Stimulated activated CD8-positive, alpha-beta memory T cell treated with anti-CD3 and anti-CD28 coated beads, Interleukin-4, amount 100 ng/mL, for 4 hours (primary cell): ENCODE data around the gene TAGLN.

ENCODE experiments used
- DNase-seq, 2 donors: peaks; one replicate each; pipeline ENCODE4 v3.0.0-alpha.2; 2020; ENCODE audit warnings: low read depth in 2 of 2, low spot score in 1 of 2

TAGLN gene

DNA sequence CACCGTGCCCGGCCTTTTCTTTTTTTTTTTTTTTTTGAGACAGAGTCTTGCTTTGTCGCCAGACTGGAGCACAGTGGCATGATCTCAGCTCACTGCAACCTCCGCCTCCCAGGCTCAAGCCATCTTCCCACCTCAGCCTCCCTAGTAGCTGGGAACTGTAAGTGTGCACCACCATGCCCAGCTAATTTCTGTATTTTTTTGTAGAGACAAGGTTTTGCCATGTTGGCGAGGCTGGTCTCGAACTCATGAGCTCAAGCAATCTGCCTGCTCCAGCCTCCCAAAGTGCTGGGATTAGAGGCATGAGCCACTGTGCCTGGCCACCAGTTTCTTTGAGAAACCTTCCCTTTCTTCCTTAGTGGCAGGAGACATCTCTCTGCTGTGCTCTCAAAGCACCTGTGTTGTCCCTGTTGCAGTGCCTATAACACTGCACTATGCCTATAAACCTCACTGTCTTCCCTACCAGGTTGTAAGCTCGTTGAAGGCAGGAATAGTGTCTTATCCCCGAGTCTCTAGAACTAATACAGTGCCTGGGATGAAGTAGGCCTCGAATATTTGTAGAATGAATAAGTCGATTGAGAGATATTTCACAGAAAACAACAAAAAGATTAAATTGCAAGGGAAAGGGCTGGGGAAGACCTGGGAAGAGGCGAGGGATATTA is 13.7 kb downstream of the TAGLN start:
- no peak for DNase-seq

DNA sequence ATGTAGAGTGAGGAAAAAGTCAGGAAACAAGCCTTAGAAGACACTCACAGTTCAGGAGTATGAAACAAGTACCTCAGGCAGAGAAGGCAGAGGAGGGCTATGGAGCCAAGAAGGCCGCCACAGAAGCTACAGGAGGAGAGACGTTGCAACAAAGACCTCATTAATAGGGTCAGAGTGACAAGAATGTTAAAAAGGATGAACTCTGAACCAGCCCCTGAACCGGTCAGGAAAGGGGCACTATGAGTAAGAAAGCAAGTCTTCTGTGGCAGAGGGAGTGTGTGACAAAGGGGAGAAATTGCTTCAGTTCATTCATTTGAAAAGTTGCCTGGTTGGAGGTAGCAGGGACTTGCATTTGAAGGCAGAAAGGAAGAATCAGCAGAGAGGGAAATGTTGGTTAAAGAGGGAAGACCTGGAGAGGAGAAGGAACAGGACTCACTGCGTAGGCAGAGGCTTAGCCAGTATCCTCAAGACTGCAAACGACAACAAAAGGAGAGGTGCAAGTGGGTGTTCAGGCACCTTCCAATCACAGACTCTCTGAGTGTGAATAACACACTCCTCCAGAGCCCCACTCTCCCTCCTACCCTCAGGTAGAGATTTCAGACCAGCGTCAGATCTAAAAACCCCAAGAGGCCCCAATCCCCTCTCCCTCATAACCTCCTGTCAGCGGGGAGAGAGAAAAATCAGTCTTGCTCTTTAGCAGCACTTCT is 15.4 kb downstream of the TAGLN start:
- no peak for DNase-seq

DNA sequence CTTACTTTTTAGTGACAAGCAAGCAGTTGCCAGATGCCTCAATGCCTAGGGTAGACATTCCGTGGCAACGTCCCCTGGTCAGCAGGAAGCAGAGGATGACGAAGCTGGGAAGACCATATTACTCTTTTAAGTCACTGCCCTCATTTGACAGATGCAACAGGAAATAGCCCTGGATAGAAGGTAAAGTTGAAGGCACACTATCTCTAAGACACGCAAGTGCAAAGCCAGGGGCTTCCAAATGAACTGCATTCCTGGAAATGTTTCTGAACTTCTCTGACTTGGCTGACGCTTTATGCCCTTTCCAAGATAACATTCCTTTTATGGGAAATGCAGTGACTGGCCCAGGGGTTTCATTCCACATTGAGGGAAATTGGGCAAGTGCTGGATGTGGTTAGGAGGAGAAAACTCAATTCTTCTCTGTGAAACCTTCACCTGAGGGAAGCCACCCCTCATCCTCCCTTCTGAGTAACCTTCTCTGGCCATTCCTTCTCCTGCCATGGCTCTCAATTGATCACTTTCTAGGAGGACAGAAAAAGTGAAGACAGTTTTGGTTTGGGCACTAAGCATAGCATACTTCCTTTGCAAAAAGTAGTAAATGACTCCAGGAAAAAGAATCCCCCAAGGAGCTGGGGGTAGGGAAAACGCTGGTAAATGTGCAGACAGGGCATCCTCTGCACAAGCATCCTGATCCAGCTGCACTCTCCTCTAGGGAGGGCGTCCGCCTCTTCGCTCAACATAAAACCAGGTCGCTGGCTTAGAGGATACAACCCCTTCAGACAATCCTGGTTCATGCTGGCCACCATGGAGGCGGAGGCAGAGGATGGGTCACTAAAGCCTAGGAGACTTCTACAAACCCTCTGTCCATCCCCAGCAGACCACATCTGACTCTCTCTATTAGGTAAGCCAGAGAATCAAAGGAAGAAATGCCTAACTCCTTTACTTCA is 18.2 kb downstream of the TAGLN start:
- no peak for DNase-seq

DNA sequence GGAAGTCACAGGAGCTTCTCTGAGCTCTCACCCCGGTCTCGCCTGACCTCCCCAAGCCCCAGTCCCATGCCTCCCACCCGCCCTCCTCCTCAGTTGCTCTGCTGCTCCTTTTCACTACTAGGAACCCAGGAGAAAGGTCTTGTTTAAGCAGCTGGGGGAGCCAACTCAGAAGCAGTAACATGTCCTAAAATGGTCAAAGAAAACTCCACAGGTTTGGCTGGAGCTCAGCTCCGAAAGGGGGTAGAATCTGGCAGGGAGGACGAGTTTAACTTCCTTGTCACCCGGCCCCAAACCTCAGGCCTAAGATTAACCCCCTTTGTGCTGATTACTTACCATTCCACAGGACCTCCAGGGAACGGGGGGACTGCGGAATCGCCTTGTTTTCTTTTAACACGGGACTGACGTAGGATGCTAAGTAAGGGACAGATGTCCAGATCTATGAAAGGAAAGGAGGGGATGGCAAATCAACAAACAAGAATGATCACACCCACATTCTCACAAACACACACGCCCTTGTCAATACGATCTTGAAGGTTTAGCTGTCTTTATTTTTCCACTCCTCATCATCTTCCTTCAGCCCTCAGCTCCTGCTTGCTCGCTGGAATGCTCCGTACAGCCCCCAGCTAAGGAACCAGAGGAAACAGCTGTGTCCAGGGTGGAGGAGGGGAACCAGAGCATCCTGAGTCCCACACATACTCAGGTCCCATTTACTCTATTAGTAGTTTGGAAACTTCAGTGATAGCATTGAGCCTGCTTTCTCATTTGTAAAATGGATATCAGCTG is 19.2 kb downstream of the TAGLN start:
- no peak for DNase-seq

DNA sequence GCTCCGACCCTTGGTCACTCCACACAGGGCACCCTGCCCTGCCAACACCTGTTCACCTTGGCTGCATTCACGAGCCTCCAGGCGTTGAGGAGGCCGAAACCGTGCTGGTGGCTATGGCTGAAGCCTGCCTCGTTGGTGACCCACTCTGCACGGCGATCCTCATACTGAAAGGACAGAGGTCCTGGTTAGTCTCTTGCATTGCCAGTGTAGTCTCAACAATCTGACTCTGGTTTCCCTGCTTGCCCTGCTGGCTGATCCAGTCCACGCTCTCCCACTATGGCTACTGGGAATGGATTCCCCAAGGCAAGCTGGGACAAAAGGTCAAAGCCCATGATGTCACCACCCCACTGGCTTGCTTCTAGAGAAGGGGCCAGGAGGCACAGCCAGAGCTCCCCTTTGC is 19.8 kb downstream of the TAGLN start:
- no peak for DNase-seq

DNA sequence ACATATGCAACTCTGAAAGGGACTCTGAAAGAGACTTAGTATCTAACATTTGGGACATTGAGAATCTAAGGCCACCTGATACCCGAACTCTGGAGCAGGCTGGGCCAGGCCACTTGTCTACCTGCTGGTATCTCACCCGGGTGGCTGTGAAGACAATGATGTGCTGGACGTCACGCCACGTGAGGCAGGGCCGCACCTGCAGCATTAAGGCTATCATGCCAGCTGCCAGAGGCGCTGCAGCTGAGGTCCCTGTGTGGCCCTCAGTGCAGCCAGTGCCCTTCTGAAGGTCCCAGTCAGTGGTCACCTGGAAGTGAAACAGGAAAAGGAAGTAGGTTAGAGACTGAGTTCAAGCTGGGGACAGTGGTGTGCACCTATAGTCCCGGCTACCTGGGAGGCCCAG is 20.3 kb downstream of the TAGLN start:
- no peak for DNase-seq

DNA sequence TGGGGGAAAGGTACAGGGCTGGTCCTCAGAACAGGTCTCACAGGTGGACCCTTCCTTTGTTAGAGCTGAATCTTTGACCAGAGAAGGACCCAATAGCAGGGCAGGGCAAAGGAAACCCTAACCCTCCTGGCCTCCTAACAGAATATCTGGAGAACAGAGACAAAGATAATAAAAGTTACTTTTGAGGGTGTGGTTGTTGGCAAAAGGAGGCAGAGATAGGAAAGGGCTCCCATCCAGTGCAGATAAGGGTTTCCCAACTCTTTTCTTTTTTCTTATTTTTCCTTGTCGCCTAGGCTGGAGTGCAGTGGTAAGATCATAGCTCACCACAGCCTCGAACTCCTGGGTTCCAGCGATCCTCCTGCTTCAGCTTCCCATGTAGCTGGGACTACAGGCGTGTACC is 20.8 kb downstream of the TAGLN start:
- DNase-seq: no peak

DNA sequence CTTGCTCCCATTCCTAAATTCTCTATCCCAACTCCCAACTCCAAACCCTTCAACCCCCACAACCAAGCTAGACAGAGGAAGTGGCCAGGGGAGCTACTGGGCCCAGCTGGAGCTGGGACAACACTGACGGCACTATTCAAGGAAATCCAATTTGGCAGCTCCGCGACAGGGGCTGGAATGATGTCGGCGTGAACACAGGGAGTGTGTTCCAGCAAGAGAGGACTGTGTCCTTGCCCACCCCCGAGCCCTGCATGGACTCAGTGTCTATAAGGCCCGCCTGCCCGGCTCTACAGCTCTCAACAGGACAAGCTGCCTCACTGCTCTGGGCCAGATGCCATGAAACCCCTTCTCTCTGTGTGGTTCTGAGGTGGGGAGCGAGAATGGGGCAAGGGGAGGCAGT is 21.4 kb downstream of the TAGLN start:
- no peak for DNase-seq

DNA sequence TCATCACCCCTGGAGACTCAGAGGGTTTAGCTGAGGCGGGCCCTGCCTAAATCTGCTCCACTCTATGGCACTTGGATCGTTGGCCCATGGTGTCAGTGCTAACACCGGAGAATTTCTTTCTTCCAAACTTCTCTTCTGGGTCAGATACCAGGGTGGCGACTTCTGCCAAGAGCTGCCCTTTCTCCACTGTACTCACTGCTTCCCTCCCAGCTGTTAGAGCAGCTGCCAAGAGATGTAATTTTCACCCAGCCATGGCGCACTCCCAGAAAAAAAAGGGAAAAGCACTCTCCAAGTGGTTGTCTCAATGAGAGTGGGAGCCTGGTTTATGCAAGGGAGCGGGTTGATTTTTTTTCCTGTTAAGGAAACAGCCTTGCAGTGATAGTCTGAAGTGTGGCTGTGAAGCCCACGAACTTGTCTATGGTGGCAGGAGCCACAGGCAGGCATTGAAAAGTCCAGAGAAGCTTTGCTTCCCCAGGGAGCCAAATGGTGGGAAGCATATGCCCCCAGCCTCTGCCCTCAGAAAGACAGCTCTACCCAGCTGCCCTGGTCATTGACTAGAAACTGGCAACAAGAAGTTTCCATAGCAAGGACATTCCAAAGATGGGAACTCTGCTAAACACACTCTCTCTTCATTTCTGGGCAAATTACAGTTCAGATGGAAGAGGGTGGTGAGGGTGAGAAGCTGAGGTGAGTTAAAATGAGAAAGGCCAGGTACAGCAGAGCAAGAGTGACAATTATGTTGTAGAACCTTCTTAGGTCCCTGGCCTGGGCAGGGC is 22.0 kb downstream of the TAGLN start:
- DNase-seq: no peak

DNA sequence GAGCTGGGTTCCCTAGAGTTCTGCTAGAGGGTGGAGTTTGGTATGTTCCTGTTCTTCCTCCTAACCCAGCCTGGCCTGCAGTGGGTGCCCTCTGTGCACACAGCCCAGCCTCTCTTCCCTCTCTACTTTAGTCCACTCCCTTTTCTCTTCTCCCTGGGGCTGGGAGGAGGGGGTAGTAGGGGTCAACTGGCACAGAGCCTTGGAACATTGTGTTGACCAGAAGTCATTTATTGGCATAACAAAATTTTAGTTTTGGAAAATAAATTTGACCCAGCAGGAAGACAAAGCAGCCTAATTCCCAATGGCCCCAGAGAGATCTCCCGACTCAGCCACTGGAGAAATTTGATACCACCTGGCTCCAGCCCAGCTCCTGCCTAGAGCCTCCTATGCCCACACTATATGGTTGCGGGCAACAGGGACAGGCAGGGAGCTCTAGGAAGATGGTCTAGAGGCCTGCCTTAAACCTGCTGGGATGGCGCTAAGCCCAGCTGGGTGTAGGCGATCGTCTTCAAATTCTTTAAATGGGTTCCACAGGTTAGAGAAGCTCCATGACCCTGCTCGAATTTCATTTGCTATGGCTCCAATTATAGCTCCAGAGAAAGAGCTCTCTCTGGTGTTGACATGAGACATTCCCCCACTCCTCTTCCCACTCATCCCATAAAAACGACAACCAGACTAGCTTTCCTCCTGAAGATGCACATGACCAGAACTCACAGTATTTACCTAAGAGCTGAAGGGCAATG is 22.8 kb downstream of the TAGLN start:
- DNase-seq: no peak

DNA sequence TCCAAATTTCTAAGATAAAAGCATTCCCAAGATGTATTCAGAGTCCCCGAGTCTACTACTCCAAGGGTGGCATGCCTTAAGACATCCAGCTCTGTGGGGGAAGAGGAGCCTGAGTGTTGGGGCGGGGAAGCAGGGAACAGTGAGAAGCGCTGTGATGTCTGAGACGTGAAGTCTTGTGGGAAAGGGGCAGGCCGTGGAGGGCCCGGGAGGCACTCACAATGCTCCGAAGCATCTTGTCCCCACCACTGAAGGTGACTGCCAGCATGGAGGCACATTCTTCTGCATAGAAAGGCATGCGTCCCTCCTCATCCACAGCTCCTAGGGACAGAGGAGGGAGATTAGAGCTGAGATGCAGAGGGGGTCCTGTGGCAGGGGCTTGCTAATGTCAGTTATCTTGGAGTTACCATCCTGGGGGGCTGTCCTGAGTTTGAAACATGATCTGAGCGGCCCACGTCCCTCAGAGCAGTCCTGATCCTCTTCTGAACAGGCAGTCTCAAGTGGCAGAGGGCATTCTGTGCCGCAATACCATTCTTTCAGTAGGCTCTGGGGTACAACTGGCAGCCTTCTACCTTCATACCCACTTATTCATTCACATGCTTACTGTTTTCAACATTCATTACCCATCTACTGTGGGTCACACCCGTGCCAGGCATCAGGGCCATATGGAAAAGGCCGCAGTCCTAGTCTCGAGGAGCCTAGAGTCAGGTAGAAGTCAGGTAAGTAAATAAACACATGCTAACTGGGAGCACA is 24.0 kb downstream of the TAGLN start:
- DNase-seq: no peak

DNA sequence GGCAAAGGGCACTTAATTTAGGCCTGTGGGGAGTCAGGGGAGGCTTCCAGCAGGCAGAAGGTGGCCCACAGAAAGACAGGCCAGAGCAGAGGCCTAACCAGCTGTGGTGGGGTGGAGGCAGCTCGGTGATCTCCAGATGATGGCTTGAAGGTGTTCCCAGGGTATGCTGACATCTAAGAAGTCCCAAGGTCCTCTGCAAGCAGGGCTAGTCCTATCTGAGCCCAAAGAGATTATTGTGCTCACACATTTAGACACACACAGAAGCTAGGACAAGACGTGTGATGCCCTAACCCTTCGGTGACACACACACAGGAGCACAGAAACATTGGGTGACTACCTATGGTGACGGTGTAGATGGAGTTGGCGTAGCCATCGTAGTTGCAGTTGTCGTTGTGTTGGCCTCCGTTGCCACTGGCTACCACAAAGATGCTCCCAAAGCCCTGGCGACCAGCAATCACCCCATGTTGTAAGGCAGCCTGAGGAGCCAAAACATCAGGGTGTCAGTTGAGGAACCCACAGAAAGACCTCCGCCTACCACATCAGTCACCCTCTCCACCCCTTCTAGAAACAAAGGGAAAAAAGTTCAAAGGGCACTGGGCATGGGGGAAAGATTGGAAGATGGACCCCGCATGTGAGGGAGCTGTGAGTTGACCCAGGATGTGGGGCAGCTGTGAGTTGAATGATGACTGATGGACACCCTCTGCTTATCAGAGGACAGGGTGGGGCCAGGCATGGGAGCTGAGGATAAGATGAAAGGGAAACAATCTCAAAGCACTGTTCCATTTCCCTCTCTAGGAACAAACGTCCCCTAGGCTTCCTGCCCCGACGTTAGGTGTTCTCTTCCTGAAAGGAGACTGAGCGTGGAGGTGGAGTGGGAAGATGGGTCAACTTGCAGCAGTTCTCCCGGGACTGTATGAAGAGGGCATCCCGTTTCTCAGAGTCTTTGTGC is 24.8 kb downstream of the TAGLN start:
- DNase-seq: no peak

DNA sequence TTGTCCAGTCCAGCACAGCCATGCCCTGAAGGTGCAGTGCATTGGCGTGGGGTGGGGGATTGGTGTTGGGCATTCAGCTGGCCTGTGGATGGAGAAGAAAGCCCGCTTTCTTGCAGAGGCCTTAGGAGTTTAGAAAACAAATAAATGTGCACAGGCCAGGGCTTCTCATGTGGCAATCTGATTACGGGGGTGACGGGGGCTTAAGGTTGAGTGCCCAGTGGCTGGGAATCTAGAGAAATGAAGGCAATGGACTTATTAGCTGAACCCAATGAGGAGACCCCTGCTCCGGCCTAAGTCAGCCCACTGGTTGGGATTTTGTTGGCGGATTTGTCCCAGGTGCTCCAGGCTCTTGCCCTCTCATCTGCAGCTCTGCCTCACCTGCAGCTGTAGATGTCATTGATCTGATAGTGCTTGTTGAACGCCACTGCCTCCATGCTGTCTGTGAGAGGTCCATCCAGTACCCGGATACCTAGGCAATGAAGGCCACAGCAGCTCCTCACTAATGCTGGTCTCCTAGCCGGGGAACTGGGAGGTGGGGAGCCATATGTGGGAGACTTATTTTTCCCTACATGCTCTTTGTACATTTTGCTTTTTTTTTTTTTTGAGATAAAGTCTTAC is 26.5 kb downstream of the TAGLN start:
- DNase-seq: no peak

DNA sequence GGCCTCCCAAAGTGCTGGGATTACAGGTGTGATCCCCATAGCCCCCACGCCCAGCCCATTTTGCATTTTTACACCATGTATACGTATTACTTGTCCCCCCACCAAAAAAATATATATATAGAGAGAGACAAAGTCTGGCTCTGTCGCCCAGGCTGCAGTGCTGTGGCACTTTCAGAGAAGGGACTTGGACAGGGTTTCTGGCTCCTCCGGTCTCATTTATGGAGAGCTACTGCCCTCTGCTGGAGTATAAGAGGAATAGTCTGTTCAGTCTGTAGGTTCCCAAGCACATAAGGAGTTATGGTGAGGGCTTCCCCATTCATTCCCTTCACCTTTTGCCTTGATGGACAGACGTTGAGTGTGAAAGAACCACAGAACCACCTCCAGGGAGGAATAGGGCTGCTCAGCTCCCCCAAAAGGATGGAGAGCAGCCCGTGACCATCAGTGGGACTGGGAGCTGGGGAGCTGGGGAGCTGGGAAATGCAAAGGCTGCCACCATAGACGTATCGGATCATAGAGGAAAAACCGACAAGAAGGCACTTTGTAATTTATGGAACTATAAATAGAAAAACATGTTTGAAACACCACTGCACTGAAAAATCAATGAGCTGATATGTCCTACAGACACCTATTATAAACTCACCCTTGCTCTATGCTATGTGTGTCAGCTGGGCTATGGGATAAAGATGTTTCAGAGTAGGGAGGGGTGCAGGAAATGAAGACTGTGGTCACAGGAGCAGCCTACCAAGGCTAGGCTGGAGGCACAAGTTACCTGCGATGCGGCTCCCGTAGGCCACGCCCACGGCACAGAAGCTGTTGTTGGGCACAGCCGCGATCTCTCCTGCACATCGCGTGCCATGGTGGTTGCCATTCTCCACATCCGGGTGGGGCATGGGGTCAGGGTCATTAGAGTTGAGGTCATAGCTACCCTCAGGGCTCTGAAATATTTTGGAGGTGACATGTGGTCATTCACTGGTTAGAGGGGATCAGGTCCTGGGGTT is 27.5 kb downstream of the TAGLN start:
- DNase-seq: no peak

DNA sequence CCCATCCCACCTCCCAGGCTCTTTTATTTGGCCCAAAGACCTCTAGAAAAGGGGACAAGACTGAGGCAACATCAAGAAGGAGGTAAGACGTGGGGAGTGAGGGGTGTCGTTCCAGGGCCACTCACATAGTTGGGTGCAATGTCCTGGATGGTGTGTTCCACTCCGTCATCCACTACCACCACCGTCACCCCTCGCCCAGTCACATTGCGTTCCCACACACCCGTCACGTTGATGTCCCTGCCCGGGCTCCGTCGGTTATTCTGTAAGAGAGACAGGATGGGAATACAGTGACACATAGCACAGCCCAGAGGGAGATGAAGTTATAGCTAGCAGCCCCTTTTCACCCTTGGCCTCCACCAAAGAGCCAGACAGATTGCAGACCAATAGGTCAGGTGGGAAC is 28.9 kb downstream of the TAGLN start:
- no peak for DNase-seq

DNA sequence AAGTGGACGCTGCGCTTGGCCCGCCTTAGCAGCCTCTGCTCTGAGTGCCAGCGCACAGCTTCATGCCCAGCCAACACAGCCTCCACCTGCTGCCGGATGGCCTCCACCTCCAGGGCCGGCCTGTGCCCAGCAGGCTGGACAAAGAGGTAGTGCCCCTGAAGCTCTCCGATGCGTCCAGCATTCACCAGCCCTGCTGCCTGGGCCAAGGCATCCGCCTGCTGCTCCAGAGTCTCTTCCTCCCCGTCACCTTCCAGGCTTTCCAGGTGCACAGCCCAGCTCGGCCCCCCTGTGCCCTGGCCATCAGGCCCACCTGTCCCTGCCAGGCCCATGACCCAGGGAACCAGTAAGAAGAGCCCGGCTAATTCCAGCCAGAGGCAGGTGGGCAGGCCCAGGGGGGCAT is 30.2 kb downstream of the TAGLN start:
- no peak for DNase-seq
